ENCODE measurements around the gene ADD3.

Gene ADD3

DNA sequence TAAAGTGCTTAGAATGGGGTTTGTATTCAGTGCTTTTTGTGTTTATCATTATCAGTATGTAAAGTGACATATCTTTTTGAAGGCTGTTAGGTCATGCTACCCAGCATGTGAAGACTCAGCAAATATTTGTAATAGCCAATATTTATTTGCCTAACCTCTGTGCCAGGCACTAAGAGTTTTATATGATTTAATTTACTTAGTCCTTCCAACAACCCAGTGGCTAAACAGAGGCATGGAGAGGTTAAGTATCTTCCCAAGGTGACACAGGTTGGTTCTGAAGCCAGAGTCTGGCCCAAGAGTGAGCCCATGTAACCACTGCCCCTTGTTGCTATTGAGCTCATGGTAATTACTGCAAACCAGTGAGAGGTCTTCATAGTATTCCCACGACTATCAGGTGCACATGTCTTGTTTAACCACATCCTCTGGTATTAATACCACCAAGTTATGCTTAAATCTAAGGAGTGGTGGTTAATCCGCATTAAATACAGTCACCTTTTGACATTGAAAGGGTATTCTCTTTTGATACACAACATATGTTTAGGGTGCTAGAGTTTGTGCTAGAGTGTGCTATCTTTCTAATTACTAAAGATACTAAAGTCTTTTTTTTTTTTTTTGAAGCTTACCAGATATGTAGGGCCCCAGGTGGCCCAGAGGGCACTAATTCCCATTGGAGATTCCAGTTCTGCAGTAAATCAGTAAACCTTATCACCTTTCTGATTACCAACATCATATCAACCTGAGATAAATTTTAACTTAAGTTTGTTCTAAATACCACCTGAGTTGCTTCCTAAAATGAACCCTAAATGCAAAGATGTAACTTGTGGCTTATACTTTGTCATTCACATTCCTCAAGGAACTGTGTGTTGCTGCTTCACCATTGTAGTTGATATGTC, 2.9 kb downstream of the ADD3 start:
- no peak for DNase-seq (ENCODE audit: low read depth in 2 of 2)
- TF ChIP-seq, protein P1, sequence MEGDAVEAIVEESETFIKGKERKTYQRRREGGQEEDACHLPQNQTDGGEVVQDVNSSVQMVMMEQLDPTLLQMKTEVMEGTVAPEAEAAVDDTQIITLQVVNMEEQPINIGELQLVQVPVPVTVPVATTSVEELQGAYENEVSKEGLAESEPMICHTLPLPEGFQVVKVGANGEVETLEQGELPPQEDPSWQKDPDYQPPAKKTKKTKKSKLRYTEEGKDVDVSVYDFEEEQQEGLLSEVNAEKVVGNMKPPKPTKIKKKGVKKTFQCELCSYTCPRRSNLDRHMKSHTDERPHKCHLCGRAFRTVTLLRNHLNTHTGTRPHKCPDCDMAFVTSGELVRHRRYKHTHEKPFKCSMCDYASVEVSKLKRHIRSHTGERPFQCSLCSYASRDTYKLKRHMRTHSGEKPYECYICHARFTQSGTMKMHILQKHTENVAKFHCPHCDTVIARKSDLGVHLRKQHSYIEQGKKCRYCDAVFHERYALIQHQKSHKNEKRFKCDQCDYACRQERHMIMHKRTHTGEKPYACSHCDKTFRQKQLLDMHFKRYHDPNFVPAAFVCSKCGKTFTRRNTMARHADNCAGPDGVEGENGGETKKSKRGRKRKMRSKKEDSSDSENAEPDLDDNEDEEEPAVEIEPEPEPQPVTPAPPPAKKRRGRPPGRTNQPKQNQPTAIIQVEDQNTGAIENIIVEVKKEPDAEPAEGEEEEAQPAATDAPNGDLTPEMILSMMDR (IDR thresholded peaks at IDR 0.05; ENCODE audit: low read depth, low read length): no peak
- peak overlapping the region; percentile 81 to 83 for H3K4me3 ChIP-seq (replicated peaks in 1 of 2; ENCODE audit: low read depth in 2 of 2, low read length in 2 of 2)

DNA sequence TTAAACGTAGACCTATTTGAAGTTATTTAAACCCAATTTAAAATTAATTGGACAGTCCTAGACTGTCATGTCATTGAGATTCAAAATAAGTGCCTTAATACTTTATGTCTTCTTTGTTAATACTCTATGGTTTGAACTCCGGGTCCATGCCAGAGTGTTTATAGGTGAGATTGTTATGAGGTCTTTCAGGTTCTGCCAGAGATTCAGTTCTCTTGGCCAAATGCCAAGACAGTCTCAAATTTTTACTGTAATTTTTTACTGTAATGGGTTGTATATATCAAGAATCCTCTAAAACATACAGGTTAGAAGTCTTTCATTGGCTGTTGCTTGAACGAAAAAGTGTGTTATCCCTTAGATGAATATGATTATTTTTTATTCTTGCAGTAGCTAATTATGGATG, 3.9 kb downstream of the ADD3 start:
- TF ChIP-seq, protein P1 (IDR thresholded peaks at IDR 0.05; ENCODE audit: low read depth, low read length): no peak
- peak overlapping the region in 1 of 2 donors; percentile 4 for H3K4me3 ChIP-seq (replicated peaks in 1 of 2; ENCODE audit: low read depth in 2 of 2, low read length in 2 of 2)
- no peak for DNase-seq (ENCODE audit: low read depth in 2 of 2)

DNA sequence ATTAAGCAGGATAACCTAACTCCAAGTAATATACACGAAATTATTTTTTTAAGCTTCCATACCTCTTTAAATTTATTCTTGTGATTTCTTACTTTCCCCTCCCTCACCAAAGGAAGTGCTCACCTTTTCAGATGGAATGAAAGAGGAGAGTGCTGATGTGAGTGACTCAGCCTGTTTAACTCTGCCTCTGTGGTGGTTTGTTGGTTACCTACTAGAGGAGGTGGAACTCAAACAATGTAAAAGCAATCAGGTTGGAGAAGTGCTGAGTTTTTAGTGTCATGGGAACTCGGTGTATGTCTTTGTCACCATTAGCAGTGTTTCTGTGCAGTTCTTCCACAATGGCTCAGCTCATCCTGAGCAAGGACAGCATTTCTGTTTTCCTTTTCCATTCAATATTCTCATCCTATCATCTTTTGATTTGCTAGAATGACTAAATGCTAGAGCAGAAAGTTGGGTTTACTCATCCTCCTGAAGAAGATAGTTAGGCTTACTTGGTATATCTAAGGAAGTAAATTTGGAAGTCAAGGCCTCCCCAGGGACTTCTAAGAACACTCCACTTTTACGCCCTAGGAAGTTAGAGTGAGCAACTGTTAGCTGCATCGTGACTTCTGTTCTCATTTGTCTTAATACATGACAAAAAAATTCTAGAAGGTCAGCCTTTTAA, 6.0 kb downstream of the ADD3 start:
- peak in 1 of 2 donors; percentile 59 for DNase-seq (ENCODE audit: low read depth in 2 of 2)
- no peak overlapping the region for H3K4me3 ChIP-seq (replicated peaks in 1 of 2; ENCODE audit: low read depth in 2 of 2, low read length in 2 of 2)
- TF ChIP-seq, protein P1 (IDR thresholded peaks at IDR 0.05; ENCODE audit: low read depth, low read length): no peak

DNA sequence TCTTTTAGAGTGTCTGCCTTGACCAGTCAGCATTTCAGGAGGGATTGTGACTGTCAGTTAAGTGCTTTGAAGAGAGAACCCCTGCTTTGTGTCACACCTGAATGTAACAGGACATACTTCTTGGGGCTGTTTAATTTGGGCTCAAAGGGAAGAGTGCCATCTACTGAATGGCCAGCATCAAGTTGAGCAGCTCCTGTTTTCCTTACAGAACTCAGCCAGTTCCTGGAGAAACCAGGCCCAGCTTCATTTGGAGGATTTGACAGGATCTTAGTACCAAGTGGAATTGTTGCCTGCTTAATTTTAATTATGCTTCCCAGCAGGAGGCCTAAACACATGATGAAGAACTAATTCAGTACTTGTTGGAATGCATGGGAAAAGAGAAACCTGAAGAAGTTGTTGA, 8.3 kb downstream of the ADD3 start:
- DNase-seq (ENCODE audit: low read depth in 2 of 2): peak in 1 of 2 donors; percentile 54
- H3K4me3 ChIP-seq (replicated peaks in 1 of 2; ENCODE audit: low read depth in 2 of 2, low read length in 2 of 2): no peak overlapping the region
- TF ChIP-seq, protein P1 (IDR thresholded peaks at IDR 0.05; ENCODE audit: low read depth, low read length): peak; percentile 11

DNA sequence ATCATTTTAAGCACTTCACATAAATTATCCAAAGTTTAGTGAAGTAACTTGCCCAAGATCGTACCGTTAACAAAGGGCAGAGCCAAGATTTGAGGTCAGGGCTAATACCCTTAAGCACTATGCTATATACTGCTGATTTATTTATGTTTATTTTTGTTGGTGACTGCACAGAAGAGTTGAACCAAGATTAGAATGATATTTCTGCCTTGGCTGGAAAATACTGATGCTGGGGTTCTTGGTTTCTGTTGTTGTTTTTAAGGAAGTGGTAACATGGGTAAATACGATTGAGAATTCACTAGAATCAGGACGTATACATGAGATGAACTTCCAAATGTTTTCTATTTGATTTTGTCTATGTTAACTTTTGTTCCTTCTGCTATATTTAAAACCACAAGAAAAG, 9.3 kb downstream of the ADD3 start:
- H3K4me3 ChIP-seq (replicated peaks in 1 of 2; ENCODE audit: low read depth in 2 of 2, low read length in 2 of 2): no peak overlapping the region

DNA sequence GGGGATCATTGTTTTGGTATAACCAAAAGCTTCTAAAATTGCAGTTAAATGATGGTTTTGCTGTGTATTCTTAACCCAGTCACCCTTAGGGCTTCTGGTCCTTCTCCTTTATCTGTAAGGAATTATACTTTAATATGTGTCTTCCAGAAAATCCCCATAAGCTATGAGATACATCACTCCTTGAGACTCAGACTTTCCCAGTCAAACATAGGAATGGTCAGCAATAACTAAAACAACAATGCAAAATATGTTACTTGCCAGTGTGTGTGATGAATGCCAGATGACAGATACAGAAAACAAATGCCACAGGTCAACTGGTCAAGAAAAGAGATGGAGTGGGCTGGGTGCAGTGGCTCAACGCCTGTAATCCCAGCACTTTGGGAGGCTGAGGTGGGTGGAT, 10.1 kb downstream of the ADD3 start:
- DNase-seq (ENCODE audit: low read depth in 2 of 2): peak in 1 of 2 donors; percentile 63
- TF ChIP-seq, protein P1 (IDR thresholded peaks at IDR 0.05; ENCODE audit: low read depth, low read length): no peak
- no peak overlapping the region for H3K4me3 ChIP-seq (replicated peaks in 1 of 2; ENCODE audit: low read depth in 2 of 2, low read length in 2 of 2)

More for the DNA sequence above, 9.3 kb downstream of the ADD3 start:
- DNase-seq (ENCODE audit: low read depth in 2 of 2): no peak
- TF ChIP-seq, protein P1 (IDR thresholded peaks at IDR 0.05; ENCODE audit: low read depth, low read length): no peak

All from cardiac fibroblast (primary cell).